GM21526 (cell line): ENCODE results near the gene DKK2.
A peak's percentile ranks its signal among the peaks of the same experiment; 100 is the strongest.

ENCODE experiments used
- ATAC-seq: cut with Tn5 transposase; IDR thresholded peaks from one replicate; pipeline ENCODE4 v1.9.1; 2021; ENCODE audit warnings: moderate library complexity; ENCODE audit not compliant: unreplicated experiment, low FRiP score

The DKK2 gene

GRCh38 chr4:107017443-107018343, 18.4 kb downstream of the DKK2 start:
- no peak for ATAC-seq

- no peak for ATAC-seq
These were observed 24.8 kb downstream of the DKK2 start for GRCh38 chr4:107011312-107011711.

DNA sequence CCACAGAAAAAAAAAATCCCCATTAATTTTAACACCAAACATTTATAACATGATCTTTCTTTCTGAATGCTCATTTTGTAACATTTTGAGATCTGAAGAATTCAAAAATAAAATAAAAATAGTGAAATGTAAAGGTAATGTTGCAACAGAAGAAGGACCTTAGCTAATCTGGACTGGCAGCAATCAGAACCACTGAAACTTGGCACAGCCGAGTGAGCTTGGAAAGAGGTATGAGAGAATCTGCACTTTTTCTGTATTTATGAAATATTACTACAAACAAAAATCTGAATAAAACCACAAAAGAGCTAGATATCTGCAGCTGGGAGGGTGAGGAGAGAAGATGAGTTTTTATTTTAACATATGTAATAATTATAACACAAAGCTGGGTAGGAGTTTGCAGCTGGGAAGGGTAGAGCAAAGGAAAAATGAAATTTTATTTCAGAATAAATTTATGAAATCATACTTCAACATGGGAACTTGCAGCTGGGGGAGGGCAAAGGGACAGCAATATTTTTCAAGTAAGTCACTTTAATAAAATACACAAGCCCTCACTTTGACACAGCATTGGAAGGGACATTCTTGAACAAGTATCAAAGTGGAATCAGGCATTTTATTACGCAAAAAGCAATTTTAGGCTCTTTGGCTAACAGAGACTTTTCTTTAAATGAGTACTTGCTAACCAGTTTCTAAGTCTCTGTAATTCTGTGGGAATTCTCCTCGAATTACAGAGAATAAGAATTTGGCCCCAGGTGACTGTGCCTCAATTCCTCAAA, 26.7 kb downstream of the DKK2 start:
- no peak for ATAC-seq

GRCh38 chr4:107008115-107008514, 28.0 kb downstream of the DKK2 start:
- no peak for ATAC-seq

DNA sequence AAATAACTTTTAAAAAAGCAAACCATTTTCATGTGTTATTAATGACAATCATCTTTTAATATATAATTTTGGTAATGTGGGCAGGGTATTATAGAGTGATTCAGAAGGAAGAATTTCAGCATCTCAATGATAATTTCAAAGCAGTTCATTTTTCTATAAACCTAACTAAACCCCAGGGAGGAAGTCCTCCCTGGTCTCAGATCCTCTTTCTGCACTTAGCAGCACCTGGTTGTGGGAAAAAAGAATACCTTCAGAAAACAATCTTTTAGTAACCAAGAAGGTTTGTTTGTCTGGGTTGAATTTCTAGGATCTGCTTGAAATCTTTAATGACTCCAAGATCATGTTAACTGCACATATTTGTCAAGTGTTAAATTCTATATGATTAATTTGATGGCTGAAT, 29.9 kb downstream of the DKK2 start:
- peak; percentile 64 for ATAC-seq

DNA sequence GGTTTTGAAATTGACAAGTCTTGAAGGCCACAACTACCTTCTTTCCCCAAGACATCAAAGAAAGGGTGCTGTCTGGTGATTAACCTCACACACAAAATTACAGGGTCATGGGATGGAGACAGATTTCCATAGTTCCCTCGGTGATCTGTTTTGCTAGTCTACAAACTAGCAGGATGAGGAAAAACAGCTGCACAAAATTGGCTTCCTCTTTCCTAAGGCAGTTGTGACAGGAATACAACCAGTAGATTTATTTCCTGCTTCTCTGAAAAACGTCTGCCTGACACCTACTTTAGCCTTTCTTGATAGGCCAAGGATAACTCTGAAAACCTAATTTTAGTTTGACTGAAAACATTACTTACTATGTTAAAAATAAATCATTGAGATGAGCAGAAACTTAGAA, 39.6 kb downstream of the DKK2 start:
- no peak for ATAC-seq

DNA sequence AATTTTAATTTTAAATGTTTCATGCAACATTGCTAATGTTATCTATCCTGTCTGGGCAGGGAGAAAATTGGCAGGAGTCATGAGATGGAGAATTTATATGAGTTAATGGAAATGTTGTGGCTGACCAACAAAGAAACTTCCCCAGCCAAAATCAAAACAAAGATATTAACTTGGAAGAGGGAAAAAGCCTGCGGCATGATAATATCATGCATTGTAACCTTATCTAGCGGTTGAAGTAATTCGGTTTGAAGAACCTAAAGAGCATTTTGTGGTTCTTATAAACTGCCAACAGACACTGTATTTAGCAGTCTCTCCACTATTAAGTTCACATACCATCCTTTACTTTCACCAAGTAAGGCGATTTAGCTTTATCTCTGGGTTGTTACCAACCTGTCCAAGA, 42.3 kb downstream of the DKK2 start:
- no peak for ATAC-seq

DNA sequence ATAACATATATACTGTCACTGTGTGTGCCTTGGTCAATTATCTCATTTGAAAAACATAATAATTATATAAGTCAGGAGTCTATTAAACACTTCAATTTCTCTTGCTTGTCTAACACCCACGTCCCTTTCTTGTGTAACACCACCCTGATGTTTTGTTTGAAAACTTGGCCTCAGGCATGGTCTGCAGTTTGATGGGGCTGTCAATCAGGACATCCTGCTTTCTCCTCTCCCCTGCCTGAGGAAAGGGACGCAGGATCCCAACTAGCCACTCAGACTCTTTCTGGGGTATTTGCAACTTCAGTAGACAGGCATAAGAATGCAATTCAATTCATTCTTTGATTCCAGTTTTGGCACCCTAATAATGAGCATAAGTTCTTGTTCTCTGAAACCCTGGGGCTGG, 48.8 kb downstream of the DKK2 start:
- no peak for ATAC-seq

DNA sequence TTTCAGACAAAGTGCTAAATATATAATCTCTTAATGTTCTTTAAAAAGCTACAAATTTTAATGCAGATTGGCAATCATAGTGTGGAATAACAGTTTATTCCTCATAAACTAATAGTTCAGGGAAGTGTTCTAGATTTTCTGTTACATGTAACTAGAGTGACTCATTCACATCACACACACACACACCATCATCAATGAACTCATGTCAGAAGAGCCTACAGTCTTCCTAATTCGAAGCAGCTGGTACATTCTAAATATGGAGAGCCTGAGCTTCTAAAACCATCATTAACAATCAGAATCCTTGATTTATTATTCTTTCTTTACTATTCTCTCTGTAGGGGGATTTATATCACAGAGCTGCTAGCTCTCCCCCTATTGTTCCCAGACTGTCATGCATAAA, 49.6 kb downstream of the DKK2 start:
- no peak for ATAC-seq

DNA sequence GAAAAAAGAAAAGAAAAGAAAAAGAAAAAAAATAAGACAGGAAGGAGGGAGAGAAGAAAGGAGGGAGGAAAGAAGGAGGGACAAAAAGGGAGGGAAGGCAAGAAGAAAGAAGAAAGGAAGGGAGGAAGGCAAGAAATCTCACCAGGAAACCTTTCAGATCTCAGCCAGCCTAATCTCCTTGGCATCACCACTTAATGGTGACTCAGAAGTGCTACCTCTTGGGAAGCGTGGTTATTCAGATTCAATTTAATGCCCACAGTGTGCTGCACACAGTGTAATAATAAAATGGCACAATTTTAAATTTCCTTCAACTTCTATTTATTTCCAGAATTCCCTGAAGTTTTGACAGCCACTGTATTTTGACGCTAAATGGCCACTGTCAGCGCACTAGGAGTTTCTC, 50.3 kb downstream of the DKK2 start:
- ATAC-seq, result no peak

GRCh38 chr4:106982711-106983211, 53.4 kb downstream of the DKK2 start:
- no peak for ATAC-seq

GRCh38 chr4:106981431-106981830, 54.7 kb downstream of the DKK2 start:
- no peak for ATAC-seq

- no peak for ATAC-seq
These were observed 56.6 kb downstream of the DKK2 start for GRCh38 chr4:106979476-106979875.

GRCh38 chr4:106978046-106978774, 57.9 kb downstream of the DKK2 start:
- no peak for ATAC-seq

GRCh38 chr4:106971636-106972035, 64.5 kb downstream of the DKK2 start:
- no peak for ATAC-seq

GRCh38 chr4:106967892-106968291, 68.2 kb downstream of the DKK2 start:
- ATAC-seq, result no peak

DNA sequence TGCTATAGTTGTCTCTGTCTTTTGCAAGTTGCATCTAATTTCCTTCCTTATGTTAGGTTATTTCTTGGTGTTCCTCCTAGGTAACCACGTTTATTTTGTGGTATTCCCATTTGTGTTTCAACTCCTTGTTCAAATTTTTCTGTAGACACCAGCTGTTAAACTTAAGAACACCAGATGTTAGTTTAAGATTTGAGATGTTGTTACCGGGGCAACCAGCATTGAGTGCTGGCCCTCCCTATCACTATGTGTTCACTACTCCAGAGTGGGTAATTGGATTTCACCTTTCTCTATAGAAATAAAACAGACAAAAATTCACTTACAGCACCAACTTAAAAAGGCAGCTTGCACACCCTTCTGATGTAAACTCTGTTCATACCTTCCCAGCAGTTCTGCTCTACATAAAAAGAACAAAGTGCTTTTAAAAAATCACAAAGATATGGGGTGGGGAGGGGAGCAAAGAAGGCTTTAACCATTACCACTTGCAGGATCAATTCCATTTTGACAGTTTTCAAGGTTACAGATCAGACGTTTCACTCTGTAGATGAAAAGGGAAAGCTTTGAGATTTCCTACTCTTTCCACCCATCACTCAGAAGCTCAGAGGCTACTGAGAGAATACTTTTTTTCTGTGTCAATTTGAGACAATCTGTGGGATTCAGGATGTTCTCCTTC, 82.9 kb downstream of the DKK2 start:
- no peak for ATAC-seq

DNA sequence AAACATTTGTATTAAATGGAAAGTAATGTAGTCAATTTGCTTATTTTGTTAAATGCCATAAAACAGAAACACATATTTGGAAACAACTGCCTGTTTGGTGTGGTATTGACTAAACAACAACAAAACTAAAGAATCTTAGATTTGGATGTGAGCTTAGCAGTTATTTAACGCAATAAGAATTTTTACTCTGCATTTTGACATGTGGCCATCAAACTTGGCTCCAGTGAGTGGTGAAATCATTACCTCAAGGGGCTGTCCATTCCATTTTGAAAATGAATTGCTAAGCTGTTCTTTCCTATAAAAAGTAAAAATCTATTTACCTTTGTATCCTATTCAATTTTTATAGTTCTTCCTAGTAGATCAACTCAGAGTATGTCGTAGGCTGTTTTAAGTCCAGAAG, 84.2 kb downstream of the DKK2 start:
- ATAC-seq, result no peak

- no peak for ATAC-seq
These were observed 94.3 kb downstream of the DKK2 start for GRCh38 chr4:106941841-106942240.

GRCh38 chr4:106930522-106930921, 105.6 kb downstream of the DKK2 start:
- ATAC-seq, result no peak
